Measurements from ENCODE around the gene CST11.

The CST11 gene

DNA sequence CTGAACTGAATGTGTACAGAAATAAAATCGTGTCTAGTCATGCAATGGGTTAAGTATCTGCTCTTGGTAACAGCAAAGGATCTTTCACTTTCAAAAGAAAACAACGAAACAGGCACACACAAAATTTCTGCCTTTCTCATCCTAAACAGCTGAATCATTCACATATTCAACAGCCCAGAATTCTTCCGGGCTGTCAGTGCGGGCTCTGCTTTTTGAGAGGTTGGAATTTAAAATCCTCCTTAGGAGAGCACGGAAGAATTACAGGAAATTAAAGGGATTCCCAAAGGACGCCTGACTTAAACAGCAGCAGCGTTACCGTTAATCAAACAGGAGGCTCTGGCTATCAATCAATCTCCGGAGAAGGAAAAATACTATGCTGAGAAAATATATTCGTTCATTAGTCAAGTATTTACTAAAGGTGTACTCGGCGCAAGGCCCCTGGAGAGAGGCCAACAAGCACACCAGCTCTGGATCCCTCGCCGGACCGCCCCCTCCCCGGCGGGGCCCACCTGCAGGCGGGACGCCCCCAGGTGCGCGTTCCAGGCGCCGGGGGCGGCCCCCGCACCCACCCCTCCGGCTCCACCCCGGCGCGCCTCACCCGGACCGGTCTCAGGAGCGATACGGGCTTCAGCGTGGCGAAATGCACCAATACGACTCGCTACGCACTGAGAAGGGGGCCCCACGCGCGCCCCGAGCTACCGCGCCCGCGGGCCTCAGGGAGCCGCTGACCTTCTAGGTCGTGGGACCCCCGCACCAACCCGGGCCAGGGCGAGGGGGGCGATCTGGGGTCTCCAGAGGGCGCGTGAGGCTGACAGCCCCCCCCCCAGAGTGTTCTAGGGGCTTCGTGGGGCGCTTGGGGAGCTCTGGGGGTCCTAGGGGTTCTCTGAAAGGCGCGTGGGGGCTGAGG, 32.4 kb downstream of the CST11 start:
- DNase-seq (ENCODE audit: low read depth) = peak; percentile 38

DNA sequence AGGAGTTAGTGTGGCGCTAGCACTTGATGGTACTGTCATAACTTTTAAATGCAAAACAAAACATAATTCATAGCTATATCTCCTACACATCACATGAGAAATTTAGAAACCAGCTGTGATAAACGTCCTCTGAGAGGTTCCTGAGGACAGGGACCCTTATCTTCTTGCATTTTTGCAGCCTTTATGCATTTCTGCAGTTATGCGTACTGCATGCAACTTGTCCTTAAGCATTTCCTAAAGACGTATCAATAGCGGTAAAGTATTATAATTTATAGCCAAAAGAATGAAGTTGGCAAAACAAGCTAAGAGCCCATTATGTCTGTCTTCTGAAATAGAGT, 33.0 kb downstream of the CST11 start:
- no peak for DNase-seq (ENCODE audit: low read depth)

DNA sequence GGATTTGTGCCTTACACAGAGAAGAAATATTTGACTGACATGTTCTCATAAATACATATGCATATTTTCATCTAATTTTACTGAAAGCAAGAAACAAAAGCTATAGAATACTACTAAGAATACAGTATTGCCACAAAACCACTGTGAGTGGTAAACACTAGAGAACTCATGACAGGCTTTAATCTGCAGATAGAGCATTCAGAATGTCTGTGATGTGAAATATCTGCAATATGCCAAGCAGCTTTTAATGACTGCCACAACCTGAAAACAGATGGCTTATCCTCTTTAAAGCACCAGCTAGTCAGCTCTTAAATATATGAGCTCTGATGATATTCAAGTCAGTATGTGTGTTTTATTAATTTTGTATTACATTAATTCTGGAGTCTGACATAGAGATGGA, 34.8 kb downstream of the CST11 start:
- no peak for DNase-seq (ENCODE audit: low read depth)

DNA sequence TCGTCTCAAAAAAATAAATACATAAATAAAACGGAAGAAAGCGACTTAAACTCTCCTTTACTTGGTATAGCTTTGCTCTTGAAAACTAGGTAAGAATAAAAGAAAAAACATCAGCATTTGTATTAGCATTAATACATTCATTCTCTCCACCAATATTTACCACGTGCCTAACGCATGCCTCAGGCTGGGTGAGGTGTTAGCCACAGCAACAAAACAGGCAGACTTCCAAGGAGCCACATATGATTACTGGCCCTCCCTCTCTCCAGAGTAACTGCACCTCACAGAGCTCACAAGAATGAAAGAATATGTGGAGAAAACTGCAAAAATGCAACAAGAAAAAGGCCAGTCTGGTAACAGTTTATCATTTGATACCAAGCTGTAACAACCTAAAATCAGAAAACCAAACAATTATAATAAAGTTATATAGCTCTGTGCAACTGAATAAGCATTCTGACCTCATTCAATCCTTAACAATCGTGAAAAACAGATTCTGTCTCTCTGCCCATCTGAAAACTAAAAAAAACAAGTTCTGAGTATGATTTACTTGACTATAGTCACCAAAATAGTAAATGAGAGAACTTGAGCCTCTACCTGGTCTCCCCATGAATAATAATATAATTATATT, 36.6 kb downstream of the CST11 start:
- DNase-seq (ENCODE audit: low read depth) = no peak

DNA sequence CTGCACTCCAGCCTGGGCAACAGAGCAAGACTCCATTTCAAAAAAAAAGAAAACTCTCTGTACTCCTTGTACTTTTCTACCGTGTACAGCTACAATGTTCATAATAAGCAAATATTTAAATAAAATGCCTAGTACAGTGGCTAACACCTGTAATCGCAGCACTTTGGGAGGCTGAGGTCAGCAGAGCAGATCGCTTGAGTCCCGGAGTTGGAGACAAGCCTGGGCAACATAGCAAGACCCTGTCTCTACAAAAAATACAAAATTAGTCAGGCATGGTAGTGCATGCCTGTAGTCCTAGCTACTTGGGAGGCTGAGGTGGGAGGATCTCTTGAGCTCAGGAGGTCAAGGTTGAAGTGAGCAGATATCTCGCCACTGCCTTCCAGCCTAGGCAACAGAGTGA, 37.1 kb downstream of the CST11 start:
- DNase-seq (ENCODE audit: low read depth) = no peak

DNA sequence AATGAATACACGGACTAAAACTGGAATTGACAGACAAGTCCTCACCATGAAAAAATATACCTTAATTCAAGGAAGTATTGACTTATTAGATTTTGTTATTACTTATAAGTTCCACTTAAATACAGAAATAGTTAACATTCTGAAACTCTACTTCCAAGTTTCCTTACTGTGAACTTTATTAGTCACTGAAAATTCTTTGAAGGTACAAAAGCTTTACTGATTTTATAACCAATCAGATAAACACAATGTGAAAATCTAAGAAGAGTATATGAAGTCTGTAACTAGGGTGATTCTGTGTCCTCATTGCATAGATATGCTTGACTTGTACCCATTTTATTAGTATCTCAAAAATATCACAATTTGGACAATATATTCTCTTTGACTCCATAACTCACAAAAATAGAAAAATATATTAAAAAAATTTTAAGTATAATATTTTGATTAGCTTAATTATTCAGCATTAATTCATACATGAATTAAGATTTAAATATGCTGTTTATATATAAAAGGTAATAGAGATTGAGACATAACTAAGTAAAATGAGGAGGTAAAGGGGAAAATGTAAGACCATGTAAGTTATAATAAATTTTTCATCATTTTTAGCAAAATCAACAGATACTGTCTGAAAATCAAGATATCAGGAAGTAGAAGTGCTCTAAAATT, 38.0 kb downstream of the CST11 start:
- no peak for DNase-seq (ENCODE audit: low read depth)

DNA sequence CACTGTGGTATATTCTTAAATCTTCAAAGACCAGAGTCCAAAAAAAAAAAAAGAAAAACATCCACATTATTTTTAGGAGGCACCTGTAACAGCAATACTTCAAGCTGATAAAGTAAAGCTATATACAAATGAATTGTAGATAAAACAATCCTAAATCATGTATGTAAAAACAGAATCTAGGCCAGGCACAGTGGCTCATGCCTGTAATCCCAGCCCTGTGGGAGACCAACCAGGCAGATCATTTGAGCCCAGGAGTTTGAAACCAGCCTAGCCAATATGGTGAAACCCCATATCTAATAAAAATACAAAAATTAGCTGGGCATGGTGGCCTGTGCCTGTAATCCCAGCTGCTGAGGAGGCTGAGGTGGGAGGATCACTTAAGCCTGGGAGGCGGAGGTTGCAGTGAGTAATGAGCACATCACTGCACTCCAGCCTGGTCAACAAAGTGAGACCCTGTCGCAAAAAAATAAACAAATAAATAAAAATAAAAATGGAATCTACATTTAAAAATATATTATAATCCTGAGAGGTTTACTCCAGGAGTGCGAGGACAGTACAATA, 38.7 kb downstream of the CST11 start:
- DNase-seq (ENCODE audit: low read depth) = no peak

DNA sequence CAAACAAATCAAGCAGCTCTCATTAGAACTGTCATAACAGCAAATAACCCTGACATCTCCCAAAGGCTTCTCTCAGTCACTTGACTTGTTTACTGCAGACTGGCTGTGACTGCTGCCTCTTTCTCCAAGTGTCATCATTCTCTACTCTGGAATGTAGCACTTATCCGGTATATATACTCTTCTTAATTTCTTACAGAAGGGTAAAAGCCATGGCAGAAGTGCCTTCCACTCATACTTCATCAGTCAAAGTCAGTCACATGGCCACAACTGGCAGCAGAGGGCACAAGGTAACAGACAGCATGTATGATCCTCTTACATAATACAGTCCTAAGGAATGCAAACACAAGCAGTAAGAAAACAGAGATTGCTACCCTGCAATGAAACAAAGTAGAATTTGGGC, 40.6 kb downstream of the CST11 start:
- DNase-seq (ENCODE audit: low read depth) = no peak

DNA sequence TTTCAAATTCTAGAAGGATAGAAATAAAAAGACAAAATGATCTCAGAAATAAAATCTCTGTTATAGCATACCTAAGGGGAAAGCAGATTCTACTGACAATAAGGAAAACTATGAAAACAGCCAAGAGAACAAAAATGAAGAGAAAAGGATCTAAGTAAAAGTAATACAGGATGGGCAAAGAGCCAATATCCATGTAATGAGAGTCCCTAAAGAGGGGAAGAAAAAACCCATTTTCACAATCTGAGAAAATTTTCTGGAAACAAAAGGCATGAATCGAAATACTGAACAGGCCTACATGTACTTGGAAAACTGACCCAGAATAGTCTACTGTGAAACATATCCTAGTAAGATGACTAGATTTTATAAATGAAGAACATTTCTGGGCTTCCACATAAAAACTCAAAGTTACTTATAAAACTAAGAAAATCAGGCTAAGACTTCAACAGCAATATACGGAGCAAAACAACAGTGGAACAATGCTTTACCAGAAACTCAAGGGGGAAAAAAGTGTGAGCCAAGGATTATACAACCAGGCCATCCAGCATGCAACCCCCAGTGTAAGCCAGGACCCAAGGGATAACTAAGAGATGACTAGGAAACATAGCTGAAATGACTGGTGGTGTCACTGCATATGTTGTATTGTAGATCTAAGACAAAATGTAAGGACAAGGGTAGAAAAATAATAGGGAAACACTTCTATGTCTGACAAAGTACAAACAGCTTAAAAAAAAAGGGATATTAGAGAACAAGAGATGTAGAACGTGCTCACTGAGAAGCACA, 41.6 kb downstream of the CST11 start:
- no peak for DNase-seq (ENCODE audit: low read depth)

DNA sequence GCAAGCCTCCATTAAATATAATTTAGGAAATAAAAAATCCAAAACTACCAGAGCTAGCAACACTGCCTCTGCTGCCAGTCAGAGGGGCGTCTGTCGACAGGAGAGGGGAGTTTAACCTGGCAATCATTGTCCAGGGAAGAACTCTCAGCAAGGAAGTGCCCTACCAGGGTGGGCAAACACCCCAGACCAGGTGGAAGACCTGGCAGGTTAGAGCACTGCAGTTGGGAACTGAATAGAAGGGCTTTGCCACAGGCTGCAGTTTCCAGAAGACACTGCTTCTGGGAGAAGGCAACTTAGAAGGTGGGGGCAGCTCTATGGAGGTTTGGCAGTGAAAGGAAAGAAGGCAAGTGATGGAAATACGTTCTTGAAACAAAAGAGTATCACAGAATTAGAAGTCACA, 42.9 kb downstream of the CST11 start:
- DNase-seq (ENCODE audit: low read depth) = no peak

DNA sequence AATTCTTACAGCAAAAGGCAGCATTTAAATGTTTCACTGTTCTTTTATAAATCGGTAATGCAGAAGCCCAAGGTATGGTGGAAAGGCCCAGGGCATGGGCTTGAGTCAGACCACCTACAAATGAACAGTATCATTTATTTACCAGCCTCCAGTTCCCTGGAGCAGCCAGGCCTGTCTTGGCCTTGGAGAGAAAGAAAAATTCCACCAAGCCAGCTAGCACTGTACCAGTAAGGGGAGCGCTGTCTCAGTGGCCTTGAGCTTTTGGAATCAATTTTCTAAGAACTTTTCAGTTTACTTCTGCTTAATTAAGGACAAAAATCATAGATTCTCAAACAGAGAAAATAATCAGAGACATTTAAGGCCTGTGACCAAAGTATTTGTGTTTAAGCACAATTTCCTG, 43.7 kb downstream of the CST11 start:
- no peak for DNase-seq (ENCODE audit: low read depth)

DNA sequence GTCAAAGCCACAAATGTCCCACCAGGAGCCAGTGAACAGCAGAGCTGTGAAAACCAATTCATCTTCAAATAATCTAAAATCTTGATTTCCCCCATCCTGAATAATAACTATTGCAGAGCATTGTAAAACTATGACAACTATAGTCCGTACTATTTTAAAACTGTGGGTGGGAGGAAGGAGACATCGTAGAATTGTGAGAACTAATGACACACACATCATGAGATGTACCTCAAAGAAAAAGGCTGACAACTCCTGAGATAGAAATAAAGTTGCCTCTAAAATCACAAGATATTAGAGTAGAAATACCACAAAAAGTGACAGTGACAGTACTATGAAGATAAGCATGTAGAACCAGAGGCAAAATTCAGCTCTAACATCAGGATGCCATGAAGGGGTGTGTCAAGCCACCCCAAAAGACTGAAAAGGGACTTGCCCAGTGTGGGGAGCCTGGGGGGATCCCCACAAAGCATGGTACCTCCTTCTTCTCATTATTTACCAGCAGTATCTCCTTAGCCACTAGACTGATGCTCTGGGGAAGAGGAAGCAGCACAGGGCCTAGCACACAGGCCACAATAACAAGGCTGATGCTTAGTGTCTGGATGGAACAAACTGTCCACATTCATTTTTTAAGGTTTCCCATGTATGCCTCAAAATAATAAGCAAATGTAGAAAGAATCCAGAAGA, 44.8 kb downstream of the CST11 start:
- DNase-seq (ENCODE audit: low read depth) = no peak

DNA sequence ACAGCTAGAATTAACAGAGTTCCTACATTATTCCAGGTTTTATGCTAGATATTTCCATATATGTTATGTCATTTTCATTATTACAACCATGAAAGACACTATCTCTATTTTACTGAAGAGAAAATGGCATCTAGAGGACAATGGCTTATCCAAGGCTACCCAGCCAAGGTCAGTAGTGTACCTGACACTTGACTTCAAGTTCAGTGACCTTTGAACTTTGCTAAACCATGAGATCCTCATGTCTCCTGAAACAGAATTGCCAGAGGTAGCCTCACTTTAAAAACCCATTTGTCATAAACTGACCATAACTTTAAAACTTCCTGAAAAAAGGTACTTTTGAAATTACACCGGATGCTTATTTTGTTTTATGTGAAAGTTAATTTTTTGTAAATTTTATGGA, 45.8 kb downstream of the CST11 start:
- DNase-seq (ENCODE audit: low read depth) = no peak

DNA sequence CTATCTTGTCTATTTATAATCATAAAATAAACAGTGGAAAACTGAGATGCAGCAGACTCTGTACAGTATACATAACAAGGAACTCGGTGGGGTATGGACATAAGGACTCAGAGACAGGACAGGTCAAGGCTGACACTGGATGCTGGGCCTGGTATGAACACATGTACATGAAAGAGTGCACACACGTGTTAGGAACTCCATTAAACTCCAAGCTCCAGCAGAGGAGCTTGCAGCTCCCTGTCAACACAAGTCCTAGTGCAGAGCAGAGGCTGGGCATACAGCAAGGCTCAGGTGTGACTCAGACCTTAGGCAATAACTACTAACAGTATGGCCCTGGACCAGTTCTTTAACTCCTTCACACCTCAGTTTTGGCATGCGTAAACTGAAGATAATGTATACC, 48.5 kb downstream of the CST11 start:
- no peak for DNase-seq (ENCODE audit: low read depth)

DNA sequence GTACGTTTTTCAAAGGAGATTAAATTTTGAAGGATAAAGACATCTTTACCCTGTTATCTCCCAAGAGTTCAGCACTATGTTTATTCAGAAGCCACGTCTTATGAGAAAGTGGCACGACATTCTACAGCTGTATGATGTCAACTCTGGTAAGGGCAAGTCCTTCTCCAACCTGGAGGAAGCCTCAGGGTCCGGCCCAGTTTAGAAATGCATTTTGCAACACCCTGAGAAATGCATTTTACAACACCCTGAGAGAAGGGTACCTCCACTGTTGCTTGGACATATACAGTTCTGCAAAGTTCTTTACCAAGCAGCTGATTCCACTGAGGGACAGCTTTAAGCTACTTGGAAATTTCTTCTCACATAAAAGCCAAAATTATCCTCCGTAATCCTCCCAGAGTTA, 48.9 kb downstream of the CST11 start:
- DNase-seq (ENCODE audit: low read depth) = no peak

DNA sequence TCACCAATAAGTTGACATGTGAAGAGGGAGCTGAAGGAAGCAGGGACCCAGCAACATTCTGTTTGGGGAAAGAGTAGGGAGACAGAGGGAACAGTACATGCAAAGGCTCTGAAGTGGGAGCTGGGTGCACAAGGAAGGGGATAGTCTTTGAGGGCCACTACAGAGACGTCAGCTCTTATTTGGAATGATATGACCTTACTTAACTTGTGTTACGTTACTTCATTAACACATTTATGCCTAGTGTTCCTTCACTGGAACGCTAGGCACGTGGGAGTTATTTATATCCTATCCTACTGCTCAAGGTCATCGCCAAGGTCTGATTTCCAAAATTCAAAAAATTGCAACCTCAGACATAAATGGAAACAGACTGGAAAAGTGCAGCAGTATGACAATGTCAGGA, 51.6 kb downstream of the CST11 start:
- DNase-seq (ENCODE audit: low read depth) = no peak

Data from non-pigmented ciliary epithelial cell (primary cell).